Tibial nerve (tissue), 4 donors: ENCODE data around the gene NUPR1. TPM values are rescaled to one million over a fixed set of nuclear protein-coding genes. Genes with fewer than 3 reads are reported as not detected.

Experiments
- DNase-seq, 2 donors: peaks; one replicate each; pipeline ENCODE4 v3.0.0-alpha.2; 2019; ENCODE audit warnings: low spot score in 2 of 2
- H3K27ac ChIP-seq, 4 donors: fragments of 200-600 bp; sonication (generic) in 3 of 4; one replicate each; pipeline ENCODE4 v1.5.1; 2017 to 2019; ENCODE audit warnings: mild to moderate bottlenecking in 1 of 4
- H3K27me3 ChIP-seq, 2 donors: fragments of 200-600 bp; sonication (generic) in 1 of 2; one replicate each; pipeline versions ENCODE4 v1.5.1 to v1.6.0; 2017 to 2019
- H3K36me3 ChIP-seq, 3 donors: fragments of 200-600 bp; sonication (generic); one replicate each; pipeline ENCODE4 v1.5.1; 2018 to 2019
- H3K4me1 ChIP-seq, 4 donors: fragments of 200-600 bp; sonication (generic) in 3 of 4; one replicate each; pipeline ENCODE4 v1.5.1; 2017 to 2019
- H3K4me3 ChIP-seq, 4 donors: fragments of 200-600 bp; sonication (generic) in 3 of 4; one replicate each; pipeline ENCODE4 v1.5.1; 2017 to 2019; ENCODE audit warnings: mild to moderate bottlenecking in 1 of 4, moderate library complexity in 1 of 4
- H3K9me3 ChIP-seq, 4 donors: fragments of 200-600 bp; sonication (generic) in 3 of 4; one replicate each; pipeline ENCODE4 v1.5.1; 2017 to 2019
- CTCF ChIP-seq, 5 experiments: fragments of 200-600 bp in 3 of 5; fragments of 450-650 bp in 2 of 5; sonication (generic) in 3 of 5; IDR thresholded peaks; one replicate each; pipeline ENCODE4 v1.5.1; 2016 to 2019; ENCODE audit warnings: antibody characterized with exemption in 5 of 5, mild to moderate bottlenecking in 3 of 5, moderate library complexity in 2 of 5
- EP300 ChIP-seq, 2 donors: sonication (generic); formaldehyde crosslinking; IDR thresholded peaks; one replicate each; pipeline ENCODE4 v1.6.1; 2017; ENCODE audit warnings: antibody characterized with exemption in 2 of 2, mild to moderate bottlenecking in 1 of 2
- POLR2A ChIP-seq, 2 donors: fragments of 450-650 bp; IDR thresholded peaks; one replicate each; pipeline ENCODE4 v1.6.1; 2017; ENCODE audit warnings: antibody characterized with exemption in 2 of 2, mild to moderate bottlenecking in 2 of 2, moderate library complexity in 2 of 2
- WGBS, 2 donors: methylation state at CpG; one replicate each; pipeline ENCODE4 v1.1.5; 2018; 5-methylcytosine and 5-hydroxymethylcytosine counted together
- total RNA-seq, 4 donors: library from RNA; depleted of rRNA; stranded (reverse); fragments of >200 nt; gene quantifications; one replicate each; pipeline ENCODE4 v1.1.0, GENCODE V29; 2016

NUPR1 gene
- 10 to 100 TPM; 33.0 to 57.2 (median 53.4) TPM for total RNA-seq

GRCh38 chr16:28538733-28539596, at the start of gene NUPR1:
TSS of gene NUPR1 (minus strand) at chr16:28538974. CDS start at chr16:28538907, 67 bp downstream.
- Histone ChIP-seq H3K27ac (peak within 1 kb of the TSS; percentile 87 to 96 (median 92)), H3K4me1 (peaks cover 0 to 42% (median 5%) of the 10 kb centered on the region in 4 donors), H3K9me3 (peaks cover 0 to 4% (median 0%) of the 10 kb centered on the region in 4 donors), H3K36me3 (peaks cover 0 to 13% (median 0%) of the 10 kb centered on the region in 3 donors), H3K27me3 (peaks cover 0 to 5% of the 10 kb centered on the region in 2 donors), H3K4me3 (peak within 1 kb of the TSS; percentile 40 to 60 (median 46))
- DNase-seq, result peak; percentile 97 to 98
- TF ChIP-seq EP300 (IDR thresholded peaks at IDR 0.05), result peak; percentile 65 to 98
- peak in 1 of 5 experiments; percentile 18 for TF ChIP-seq CTCF (IDR thresholded peaks at IDR 0.05)
- TF ChIP-seq POLR2A (IDR thresholded peaks at IDR 0.05), result peak; percentile 64 to 87
- WGBS, 2 donors, result 42 to 47% methylated on average over 22 of the region's 22 CpGs

GRCh38 chr16:28587386-28587785, 48.6 kb upstream of the NUPR1 start:
- peaks cover 0 to 97% (median 3%) of the 10 kb centered on the region in 3 donors for H3K36me3 ChIP-seq
- H3K4me1 ChIP-seq, result no peaks in the 10 kb centered on the region
- no peak overlapping the region for H3K4me3 ChIP-seq
- no peak for DNase-seq
- no peaks in the 10 kb centered on the region for H3K27me3 ChIP-seq
- WGBS, 2 donors, result 83 to 88% methylated on average over 8 of the region's 8 CpGs
- TF ChIP-seq EP300 (IDR thresholded peaks at IDR 0.05), result no peak
- H3K27ac ChIP-seq, result no peak overlapping the region
- no peaks in the 10 kb centered on the region for H3K9me3 ChIP-seq

GRCh38 chr16:28586466-28586865, 47.7 kb upstream of the NUPR1 start:
- H3K27ac ChIP-seq, result no peak overlapping the region
- H3K36me3 ChIP-seq, result peaks cover 0 to 97% (median 3%) of the 10 kb centered on the region in 3 donors
- no peaks in the 10 kb centered on the region for H3K9me3 ChIP-seq
- H3K27me3 ChIP-seq, result no peaks in the 10 kb centered on the region
- H3K4me1 ChIP-seq, result no peaks in the 10 kb centered on the region
- TF ChIP-seq POLR2A (IDR thresholded peaks at IDR 0.05) (no peak), CTCF (IDR thresholded peaks at IDR 0.05) (no peak), EP300 (IDR thresholded peaks at IDR 0.05) (no peak)
- WGBS, 2 donors, result 76 to 86% methylated on average over 3 of the region's 3 CpGs
- no peak for DNase-seq
- H3K4me3 ChIP-seq, result no peak overlapping the region

- no peak for TF ChIP-seq CTCF (IDR thresholded peaks at IDR 0.05)
- TF ChIP-seq EP300 (IDR thresholded peaks at IDR 0.05), result no peak
- TF ChIP-seq POLR2A (IDR thresholded peaks at IDR 0.05), result no peak
- peaks cover 0 to 97% (median 3%) of the 10 kb centered on the region in 3 donors for H3K36me3 ChIP-seq
- H3K27me3 ChIP-seq, result no peaks in the 10 kb centered on the region
- H3K4me1 ChIP-seq, result no peaks in the 10 kb centered on the region
- H3K9me3 ChIP-seq, result no peaks in the 10 kb centered on the region
- WGBS, 2 donors, result 86 to 90% methylated on average over 10 to 11 of the region's 11 CpGs
- no peak overlapping the region for H3K27ac ChIP-seq
- no peak for DNase-seq
- H3K4me3 ChIP-seq, result no peak overlapping the region
These were observed 46.9 kb upstream of the NUPR1 start for GRCh38 chr16:28585674-28586073.

- H3K4me1 ChIP-seq, result no peaks in the 10 kb centered on the region
- no peak for TF ChIP-seq POLR2A (IDR thresholded peaks at IDR 0.05)
- no peak for TF ChIP-seq CTCF (IDR thresholded peaks at IDR 0.05)
- TF ChIP-seq EP300 (IDR thresholded peaks at IDR 0.05), result no peak
- no peaks in the 10 kb centered on the region for H3K9me3 ChIP-seq
- no peak overlapping the region for H3K27ac ChIP-seq
- no peak overlapping the region for H3K4me3 ChIP-seq
- 93 to 95% methylated on average over 15 of the region's 15 CpGs for WGBS, 2 donors
- no peaks in the 10 kb centered on the region for H3K27me3 ChIP-seq
- no peak for DNase-seq
- H3K36me3 ChIP-seq, result peaks cover 0 to 55% (median 0%) of the 10 kb centered on the region in 3 donors
These were observed 42.0 kb upstream of the NUPR1 start for GRCh38 chr16:28580726-28581315.
